HG03060 (cell line): Measurements from ENCODE around the gene RUSC2.
"Not testable (repeated sequence)": the region's sequence is repeated elsewhere in the genome, so short reads cannot be mapped to it uniquely, and the experiment has no call there.

Source experiments
- ATAC-seq: cut with Tn5 transposase; IDR thresholded peaks from one replicate; pipeline ENCODE4 v1.9.1; 2021; ENCODE audit warnings: low read depth, moderate number of reproducible peaks; ENCODE audit not compliant: unreplicated experiment

Gene RUSC2, protein sequence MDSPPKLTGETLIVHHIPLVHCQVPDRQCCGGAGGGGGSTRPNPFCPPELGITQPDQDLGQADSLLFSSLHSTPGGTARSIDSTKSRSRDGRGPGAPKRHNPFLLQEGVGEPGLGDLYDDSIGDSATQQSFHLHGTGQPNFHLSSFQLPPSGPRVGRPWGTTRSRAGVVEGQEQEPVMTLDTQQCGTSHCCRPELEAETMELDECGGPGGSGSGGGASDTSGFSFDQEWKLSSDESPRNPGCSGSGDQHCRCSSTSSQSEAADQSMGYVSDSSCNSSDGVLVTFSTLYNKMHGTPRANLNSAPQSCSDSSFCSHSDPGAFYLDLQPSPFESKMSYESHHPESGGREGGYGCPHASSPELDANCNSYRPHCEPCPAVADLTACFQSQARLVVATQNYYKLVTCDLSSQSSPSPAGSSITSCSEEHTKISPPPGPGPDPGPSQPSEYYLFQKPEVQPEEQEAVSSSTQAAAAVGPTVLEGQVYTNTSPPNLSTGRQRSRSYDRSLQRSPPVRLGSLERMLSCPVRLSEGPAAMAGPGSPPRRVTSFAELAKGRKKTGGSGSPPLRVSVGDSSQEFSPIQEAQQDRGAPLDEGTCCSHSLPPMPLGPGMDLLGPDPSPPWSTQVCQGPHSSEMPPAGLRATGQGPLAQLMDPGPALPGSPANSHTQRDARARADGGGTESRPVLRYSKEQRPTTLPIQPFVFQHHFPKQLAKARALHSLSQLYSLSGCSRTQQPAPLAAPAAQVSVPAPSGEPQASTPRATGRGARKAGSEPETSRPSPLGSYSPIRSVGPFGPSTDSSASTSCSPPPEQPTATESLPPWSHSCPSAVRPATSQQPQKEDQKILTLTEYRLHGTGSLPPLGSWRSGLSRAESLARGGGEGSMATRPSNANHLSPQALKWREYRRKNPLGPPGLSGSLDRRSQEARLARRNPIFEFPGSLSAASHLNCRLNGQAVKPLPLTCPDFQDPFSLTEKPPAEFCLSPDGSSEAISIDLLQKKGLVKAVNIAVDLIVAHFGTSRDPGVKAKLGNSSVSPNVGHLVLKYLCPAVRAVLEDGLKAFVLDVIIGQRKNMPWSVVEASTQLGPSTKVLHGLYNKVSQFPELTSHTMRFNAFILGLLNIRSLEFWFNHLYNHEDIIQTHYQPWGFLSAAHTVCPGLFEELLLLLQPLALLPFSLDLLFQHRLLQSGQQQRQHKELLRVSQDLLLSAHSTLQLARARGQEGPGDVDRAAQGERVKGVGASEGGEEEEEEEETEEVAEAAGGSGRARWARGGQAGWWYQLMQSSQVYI (N-terminal part only)

DNA sequence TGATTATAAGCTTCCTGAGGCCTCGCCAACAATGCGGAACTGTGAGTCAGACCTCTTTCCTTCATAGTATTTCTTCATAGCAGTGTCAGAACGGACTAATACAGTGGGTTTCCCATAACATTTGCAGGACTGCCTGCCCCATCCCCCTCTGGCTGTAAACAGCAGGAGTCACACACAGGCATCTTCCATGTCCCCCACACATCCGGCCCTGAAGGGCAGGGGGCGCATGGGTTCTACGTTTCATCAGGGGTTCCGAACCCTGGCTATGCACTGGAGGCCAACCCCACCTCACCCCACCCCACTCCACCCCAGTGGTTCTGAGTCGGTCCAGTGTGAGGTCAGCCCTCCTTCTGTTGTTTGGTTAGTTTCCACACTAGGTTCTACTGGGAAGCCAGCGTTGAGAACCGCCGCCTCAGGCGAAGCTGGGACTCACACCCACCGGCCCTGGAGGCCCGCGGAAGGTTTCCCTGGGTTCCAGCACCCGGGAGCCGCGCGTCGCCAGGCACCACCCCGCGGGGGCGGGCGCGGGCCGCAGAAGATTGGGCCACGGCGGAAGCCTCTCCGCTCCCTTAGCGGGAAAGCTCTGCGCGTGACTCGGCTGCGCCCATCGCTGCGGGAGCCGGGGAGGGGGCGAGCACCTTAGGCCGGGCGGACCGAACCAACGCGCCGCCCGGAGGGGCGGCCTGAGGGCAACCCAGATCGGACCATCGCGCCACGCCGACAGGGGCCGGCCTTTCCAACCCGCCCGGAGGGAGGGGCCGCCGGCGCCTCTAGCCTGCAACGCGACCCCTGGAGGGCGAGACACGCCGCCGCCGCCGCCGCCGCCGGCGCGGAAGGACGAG is at the start of gene RUSC2:
RUSC2 (plus strand) TSS at position 799 of the 842 bp plus-strand sequence. CDS start 56,411 bp downstream, outside the sequence.
- ATAC-seq, result no peak

DNA sequence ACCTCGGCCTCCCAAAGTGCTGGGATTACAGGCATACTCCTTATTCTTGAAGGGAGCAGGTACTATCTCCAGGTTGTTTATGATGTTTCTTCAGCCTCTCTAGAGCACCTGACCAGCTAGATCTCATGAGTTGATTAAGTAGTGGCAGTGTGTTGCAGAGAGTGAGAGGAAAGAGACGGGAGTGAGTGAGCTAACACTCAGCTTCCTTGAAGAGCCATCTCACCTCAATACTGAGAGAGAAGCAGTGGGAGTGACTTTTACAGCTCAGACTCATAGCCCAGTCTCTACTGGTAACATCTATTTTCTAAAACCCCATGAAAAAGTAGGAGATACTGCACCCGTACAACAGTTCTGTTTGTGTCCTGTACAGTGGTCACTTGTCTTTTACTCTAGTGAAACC is 43.9 kb upstream of the RUSC2 start:
- no peak for ATAC-seq

GRCh38 chr9:35448496-35448895 is 41.4 kb upstream of the RUSC2 start:
- ATAC-seq, result no peak

GRCh38 chr9:35452481-35452880 is 37.4 kb upstream of the RUSC2 start:
- ATAC-seq, result no peak

DNA sequence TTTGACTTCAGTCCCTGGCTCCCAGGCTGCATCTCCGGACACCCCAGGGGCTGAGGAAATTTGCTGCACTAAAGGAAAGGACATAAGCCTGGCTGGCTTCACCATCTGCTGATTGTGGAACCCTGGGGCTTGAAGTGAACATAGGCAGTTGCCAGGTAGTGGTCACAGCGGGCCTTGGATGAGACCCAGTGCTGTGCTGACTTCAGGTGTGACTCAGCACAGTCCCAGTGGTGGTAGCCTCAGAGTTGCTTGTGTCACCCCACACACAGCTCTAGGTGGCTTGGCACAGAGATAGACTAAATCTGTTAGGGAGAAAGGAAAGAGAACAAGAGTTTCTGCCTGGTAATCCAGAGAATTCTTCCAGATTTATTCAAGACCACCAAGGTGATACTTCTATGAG is 36.1 kb upstream of the RUSC2 start:
- ATAC-seq, result no peak

DNA sequence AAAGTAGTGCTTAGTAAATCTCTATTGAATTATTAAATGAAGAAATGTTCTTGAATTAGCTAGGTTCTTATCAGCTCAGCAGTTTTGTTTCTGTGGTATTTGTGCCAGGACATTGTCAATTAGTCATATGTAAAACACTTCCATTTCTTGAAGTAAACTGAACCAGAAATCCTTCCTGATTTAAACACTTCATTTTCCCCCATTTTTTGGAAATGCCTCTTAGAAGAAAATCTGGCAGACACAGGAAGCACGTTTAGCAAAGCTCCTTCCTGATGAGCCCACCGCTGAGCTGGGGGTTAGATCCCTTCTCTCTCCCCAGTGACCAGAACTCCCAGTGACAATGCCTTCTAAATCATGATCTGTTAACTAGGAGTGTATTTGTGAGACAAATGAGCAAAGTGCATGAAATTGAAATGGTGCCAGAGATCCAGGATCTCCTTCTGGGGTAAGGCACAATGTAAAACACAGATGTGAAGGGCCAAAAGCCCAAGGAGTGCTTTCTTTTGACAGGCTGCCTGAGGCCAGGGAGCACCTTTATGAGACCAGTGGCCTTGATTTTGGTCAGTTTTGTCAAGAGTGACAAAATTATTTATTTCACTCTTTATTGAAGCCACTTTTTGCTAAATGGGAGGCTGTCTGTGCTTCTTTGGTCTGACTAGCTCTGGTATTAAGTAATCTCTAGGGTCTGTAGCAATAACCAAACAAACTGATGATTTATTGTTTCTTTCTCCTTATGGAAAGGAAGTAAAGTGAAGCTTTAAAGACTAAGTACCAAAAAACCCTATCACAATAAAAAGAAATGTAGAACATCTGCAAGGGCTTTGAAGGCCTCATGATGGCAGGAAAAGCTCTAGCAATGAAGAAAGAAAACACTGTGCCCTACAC is 25.5 kb upstream of the RUSC2 start:
- no peak for ATAC-seq

GRCh38 chr9:35470340-35470739 is 19.6 kb upstream of the RUSC2 start:
- ATAC-seq, result no peak

DNA sequence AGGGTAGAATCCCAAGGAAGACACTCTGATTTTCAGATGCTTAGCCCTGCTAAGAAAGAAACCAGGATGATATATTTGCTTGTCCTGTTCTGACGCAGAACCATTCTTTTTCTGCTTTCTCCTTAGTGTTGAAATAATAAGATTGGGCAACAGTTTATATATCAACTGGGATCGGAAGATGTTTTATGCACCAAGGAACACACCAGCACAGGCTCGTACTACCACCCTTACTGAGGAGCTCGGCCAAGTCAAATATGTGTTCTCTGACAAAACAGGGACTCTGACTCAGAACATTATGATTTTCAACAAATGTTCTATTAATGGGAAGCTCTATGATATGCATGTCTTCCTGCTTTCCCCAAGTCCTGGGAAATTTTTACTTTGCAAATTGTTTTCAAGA is 19.0 kb upstream of the RUSC2 start:
- no peak for ATAC-seq

- no peak for ATAC-seq
Measured at GRCh38 chr9:35476596-35476995, 13.3 kb upstream of the RUSC2 start.

DNA sequence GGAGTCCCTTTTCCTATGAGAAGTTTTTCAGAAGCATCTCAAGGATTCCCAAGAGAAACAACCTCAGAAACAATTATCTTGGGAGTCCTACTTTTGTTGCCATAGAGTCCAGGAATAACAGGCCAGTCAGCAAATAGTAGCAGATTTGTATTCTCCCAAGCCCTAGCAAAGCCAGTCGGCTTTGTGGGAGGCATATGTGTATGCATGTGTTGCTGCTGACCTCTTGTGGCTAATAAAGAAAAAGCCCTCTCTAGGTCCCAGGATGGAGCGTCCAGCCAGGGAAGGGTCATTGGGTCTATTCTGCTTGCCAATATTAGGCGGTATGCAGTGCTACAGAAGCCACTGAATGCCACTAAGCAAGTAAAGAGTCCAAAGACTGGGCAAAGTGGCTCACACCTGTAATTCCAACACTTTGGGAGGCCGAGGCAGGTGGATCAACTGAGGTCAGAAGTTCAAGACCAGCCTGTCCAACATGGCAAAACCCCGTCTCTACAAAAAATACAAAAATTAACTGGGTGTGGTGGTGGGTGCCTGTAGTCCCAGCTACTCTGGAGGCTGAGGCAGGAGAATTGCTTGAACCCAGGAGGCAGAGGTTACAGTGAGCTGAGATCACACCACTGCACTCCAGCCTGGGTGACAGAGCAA is 12.6 kb upstream of the RUSC2 start:
- not testable (repeated sequence) for ATAC-seq

DNA sequence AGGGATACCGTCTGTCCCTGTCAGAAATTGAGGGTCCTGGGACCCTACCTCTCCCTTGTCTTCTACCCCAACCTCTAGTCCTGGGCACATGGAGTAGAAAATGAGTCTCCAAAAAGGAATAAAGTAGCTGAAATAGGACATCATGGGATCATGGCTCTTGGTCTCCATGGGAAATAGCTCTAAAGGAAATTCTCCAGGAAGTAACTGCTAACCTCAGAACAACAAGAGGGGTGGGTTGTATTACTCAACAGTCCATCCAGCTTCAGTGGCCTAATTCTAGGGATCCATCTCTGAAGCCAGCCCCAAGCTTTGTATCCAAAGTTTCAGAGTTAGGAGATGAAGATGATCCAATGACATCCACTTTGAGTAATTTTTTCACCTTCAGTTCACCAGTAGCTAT is 11.0 kb upstream of the RUSC2 start:
- ATAC-seq, result no peak

GRCh38 chr9:35481347-35481975 is 8.4 kb upstream of the RUSC2 start:
- ATAC-seq, result no peak

DNA sequence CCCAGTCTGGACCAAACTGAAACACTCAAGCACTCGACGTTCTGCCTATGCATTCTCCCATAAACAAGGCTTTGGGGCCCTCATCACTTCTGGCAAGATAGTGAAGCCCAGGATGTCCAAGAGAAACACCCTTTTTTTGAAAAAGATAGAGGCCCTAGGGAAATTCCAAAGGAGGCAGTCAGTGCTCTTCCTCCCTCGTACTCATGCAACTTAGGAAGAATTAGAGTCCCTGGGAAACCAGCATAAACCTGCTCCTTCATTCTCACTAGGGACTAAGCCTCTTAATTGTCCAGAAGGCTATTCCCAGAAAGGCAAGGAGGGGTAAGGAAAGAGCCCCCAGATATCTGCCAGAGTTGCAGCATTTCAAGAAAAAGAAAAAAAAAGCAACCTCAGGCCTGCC is 7.8 kb upstream of the RUSC2 start:
- ATAC-seq, result no peak

DNA sequence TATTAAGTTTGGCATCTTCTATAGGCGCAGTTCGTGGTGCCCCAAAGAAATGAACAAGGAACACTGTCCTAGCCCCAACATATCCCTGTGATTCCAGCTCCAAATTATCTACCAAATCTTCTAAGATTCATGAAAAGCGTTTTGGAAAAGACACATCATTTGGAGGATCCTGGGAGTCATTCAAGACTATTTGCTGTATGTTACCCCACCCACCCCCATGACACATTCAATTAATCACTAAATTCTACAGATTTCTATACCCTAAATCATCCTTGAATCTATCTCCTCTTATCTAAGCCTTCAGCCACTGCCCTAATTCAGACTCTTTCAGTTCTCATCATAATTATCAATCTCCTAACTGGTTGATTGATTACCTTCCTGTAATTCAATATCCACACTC is 5.5 kb upstream of the RUSC2 start:
- no peak for ATAC-seq

- no peak for ATAC-seq
Measured at GRCh38 chr9:35487081-35487480, 2.8 kb upstream of the RUSC2 start.

- no peak for ATAC-seq
Measured at GRCh38 chr9:35488021-35488420, 1.9 kb upstream of the RUSC2 start.

DNA sequence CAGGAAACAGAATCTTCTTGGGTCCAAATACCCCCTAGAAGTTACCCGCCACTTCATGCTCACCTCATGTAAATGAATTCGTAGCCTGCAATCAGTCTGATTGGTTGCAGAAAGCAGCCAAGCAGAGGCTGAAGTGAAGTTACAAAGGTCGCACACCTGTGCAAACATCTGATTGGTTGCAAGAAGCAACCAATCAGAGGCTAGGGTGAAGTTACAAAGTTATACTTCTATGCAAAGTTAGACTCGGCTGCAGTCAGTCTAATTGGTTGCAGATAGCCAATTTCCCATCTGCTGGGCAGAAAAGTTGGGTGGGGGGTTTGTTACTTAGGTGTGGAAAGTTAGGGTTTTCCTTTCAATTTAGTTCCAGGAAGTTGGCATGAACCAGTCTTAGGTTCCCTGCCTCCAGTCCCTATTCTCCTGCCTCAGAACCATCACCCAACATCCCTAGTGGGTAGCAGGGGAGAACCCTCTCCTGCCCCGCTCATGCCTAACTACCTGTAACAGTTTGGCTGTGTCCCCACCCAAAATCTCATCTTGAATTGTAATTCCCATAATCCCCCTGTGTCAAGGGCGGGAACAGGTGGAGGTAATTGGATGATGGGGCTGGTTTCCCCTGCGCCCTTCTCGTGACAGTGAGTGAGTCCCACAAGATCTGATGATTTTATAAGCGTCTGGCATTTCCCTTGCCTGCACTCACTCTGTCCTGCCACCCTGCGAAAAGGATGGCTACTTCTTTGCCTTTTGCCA is 1.2 kb upstream of the RUSC2 start:
- ATAC-seq, result no peak
